ENCODE data around the gene CTBP1. TPM values are rescaled to one million over a fixed set of nuclear protein-coding genes. Genes with fewer than 3 reads are reported as not detected.

Gene CTBP1
- total RNA-seq, 1 experiment from 2014 or later, result 136 TPM

DNA sequence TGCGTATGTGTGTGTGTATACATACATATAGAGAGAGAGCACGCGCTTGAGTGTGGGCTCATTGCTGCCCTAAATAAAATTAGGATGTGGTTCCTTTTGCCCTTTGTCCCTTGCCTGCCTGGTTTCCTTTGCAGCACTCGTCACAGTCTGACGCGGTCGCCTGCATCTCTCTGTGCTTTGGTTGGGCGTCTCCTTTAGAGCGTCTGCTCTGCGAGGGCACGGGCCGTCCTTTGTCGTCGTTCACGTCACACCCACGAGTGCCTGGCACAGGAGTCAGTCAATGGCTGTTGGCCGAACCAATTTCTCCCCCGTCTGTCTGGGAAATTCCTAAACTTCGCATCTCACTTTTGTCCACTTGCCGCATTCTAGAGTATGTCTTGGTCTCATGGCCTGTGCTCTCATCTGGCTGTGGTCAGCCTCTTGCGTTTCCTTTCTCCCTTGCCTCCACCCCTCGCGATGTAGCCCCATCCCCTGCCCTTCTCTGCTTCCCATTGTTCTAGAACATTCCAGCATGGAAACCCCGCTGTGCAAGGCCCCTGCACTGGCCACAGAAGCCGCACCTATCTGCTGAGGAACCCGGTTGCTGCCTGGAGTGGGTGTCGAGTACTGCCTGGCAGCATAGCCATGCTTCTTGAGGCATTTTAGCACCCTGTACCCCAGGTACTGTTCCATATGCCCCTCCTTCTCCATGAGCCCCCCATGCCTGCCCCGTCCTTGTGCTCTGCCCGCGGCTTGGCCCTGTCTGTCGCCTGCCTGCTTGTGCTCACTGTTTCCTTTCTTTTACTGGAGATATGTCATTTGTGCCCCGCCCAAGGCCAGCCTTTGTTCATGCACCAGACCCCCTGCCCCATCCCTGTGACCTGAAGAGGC lies 48.8 kb upstream of the CTBP1 start:
- TF ChIP-seq, protein P1, sequence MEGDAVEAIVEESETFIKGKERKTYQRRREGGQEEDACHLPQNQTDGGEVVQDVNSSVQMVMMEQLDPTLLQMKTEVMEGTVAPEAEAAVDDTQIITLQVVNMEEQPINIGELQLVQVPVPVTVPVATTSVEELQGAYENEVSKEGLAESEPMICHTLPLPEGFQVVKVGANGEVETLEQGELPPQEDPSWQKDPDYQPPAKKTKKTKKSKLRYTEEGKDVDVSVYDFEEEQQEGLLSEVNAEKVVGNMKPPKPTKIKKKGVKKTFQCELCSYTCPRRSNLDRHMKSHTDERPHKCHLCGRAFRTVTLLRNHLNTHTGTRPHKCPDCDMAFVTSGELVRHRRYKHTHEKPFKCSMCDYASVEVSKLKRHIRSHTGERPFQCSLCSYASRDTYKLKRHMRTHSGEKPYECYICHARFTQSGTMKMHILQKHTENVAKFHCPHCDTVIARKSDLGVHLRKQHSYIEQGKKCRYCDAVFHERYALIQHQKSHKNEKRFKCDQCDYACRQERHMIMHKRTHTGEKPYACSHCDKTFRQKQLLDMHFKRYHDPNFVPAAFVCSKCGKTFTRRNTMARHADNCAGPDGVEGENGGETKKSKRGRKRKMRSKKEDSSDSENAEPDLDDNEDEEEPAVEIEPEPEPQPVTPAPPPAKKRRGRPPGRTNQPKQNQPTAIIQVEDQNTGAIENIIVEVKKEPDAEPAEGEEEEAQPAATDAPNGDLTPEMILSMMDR (conservative IDR thresholded peaks at IDR 0.05), result no peak
- H2BK120ac ChIP-seq (ENCODE audit: low read depth, low read length, poor library complexity, severe bottlenecking), result no peak overlapping the region
- Mint-ChIP-seq H3K27ac (peak overlapping the region; percentile 2 to 85 (median 36); a peak in 5 of 7 replicates), H3K36me3 (ENCODE audit: insufficient read depth in 1 of 3, low read depth in 3 of 3) (peaks cover 4 to 43% (median 28%) of the 10 kb centered on the region in 3 experiments), H3K9me3 (no peaks in the 10 kb centered on the region), H3K4me1 (peaks cover 25 to 35% of the 10 kb centered on the region in 2 experiments), H3K27me3 (ENCODE audit: low read depth) (no peaks in the 10 kb centered on the region), H3K4me3 (no peak overlapping the region; a peak in 1 of 5 replicates)
- no peak overlapping the region for H4K5ac ChIP-seq (ENCODE audit: insufficient read length, low read depth, low read length)
- H2AFZ ChIP-seq (ENCODE audit: low read length), result no peak overlapping the region
- peaks cover 11% of the 10 kb centered on the region for H3K79me1 ChIP-seq (ENCODE audit: insufficient read depth, low read depth, low read length, poor library complexity, severe bottlenecking)
- H3K4me1 ChIP-seq (ENCODE audit: insufficient read depth, low read length), result no peaks in the 10 kb centered on the region
- H2BK12ac ChIP-seq (ENCODE audit: insufficient read length, low read depth, low read length), result no peak overlapping the region
- no peak overlapping the region for H3K9ac ChIP-seq (ENCODE audit: extremely low read depth, insufficient read length, low read length)
- peaks cover 50% of the 10 kb centered on the region; the same call in 1 of the 2 replicates for H3K79me2 ChIP-seq (ENCODE audit: insufficient read depth, low read length)
- H3K14ac ChIP-seq (ENCODE audit: insufficient read depth, low read length), result no peak overlapping the region
- no peak for DNase-seq
- H2BK15ac ChIP-seq (ENCODE audit: low read depth, low read length), result no peak overlapping the region
- no peak overlapping the region for H3K56ac ChIP-seq (ENCODE audit: insufficient read length, low read depth, low read length)
- H3K4ac ChIP-seq (ENCODE audit: low read depth, low read length), result no peak overlapping the region
- H4K20me1 ChIP-seq (ENCODE audit: control insufficient read depth, insufficient read depth, insufficient read length), result no peaks in the 10 kb centered on the region
- H3K4me2 ChIP-seq (ENCODE audit: insufficient read depth, insufficient read length, low read length), result no peak overlapping the region
- H3K23ac ChIP-seq (ENCODE audit: insufficient read length, low read depth, low read length), result no peak overlapping the region
- H3K27me3 ChIP-seq (ENCODE audit: insufficient read depth, low read length), result no peaks in the 10 kb centered on the region
- no peaks in the 10 kb centered on the region for H3K23me2 ChIP-seq (ENCODE audit: insufficient read length, low read depth, low read length, poor library complexity, severe bottlenecking)
- no peak overlapping the region for H4K8ac ChIP-seq (replicated peaks; ENCODE audit: insufficient read length, low read depth, low read length)
- no peak overlapping the region for H2BK5ac ChIP-seq (ENCODE audit: insufficient read length, low read length)
- no peak overlapping the region for H2BK20ac ChIP-seq (ENCODE audit: low read depth, low read length, poor library complexity, severe bottlenecking)
- no peaks in the 10 kb centered on the region for H3K9me3 ChIP-seq (ENCODE audit: control insufficient read depth, low read depth, low read length)
- no peak overlapping the region for H2AK5ac ChIP-seq (ENCODE audit: insufficient read length, low read length)
- no CpG with 5 or more reads among the region's 32 CpGs for WGBS (ENCODE audit: extremely low coverage, insufficient read length, low lambda C conversion rate)
- H3K27ac ChIP-seq (ENCODE audit: insufficient read length, low read depth, low read length), result no peak overlapping the region
- no peak overlapping the region for H3K18ac ChIP-seq (ENCODE audit: insufficient read length, low read depth, low read length)
- H3T11ph ChIP-seq (ENCODE audit: low read length), result no peak overlapping the region
- H4K91ac ChIP-seq (ENCODE audit: insufficient read length, low read depth, low read length), result no peak overlapping the region

Data from H9 (cell line).